Liver (tissue), 3 donors: ENCODE results near the gene UGGT2.
"Not testable (repeated sequence)": the region's sequence is repeated elsewhere in the genome, so short reads cannot be mapped to it uniquely, and the experiment has no call there.

ENCODE experiments used
- JUND ChIP-seq, 2 donors: IDR thresholded peaks; 2 replicates each; pipeline ENCODE4 v1.6.1; 2016; ENCODE audit warnings: antibody characterized with exemption in 2 of 2
- TF ChIP-seq, protein P1 (sequence below): fragments of 150-350 bp; IDR thresholded peaks from 2 replicates; pipeline ENCODE4 v1.5.1; 2017; ENCODE audit warnings: improper control_type of control experiment, low read depth, low read length; ENCODE audit not compliant: missing input control
- donor health status: healthy.
- donor health status: healthy.

DNA sequence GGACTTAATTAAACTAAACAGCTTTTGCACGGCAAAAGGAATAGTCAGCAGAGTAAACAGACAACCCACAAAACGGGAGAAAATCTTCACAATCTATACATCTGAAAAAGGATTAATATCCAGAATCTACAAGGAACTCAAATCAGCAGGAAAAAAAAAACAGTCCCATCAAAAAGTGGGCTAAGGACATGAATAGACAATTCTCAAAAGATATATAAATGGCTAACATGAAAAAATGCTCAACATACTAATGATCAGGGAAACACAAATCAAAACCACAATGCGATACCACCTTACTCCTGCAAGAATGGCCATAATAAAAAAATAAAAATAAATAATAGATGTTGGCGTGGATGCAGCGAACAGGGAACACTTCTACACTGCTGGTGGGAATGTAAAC lies 1.7 kb downstream of the UGGT2 start:
- TF ChIP-seq JUND (IDR thresholded peaks at IDR 0.05), result not testable (repeated sequence)
- TF ChIP-seq, protein P1, sequence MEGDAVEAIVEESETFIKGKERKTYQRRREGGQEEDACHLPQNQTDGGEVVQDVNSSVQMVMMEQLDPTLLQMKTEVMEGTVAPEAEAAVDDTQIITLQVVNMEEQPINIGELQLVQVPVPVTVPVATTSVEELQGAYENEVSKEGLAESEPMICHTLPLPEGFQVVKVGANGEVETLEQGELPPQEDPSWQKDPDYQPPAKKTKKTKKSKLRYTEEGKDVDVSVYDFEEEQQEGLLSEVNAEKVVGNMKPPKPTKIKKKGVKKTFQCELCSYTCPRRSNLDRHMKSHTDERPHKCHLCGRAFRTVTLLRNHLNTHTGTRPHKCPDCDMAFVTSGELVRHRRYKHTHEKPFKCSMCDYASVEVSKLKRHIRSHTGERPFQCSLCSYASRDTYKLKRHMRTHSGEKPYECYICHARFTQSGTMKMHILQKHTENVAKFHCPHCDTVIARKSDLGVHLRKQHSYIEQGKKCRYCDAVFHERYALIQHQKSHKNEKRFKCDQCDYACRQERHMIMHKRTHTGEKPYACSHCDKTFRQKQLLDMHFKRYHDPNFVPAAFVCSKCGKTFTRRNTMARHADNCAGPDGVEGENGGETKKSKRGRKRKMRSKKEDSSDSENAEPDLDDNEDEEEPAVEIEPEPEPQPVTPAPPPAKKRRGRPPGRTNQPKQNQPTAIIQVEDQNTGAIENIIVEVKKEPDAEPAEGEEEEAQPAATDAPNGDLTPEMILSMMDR, result not testable (repeated sequence)
